B cell (primary cell): ENCODE results near the gene MAST2. TPM values are rescaled to one million over a fixed set of nuclear protein-coding genes. Genes with fewer than 3 reads are reported as not detected.

Experiments
- ATAC-seq: fragments of 200-7000 bp; cut with Tn5 transposase; one replicate; pipeline ENCODE4 v1.10.0; 2021; ENCODE audit warnings: low read depth, mild to moderate bottlenecking, moderate number of reproducible peaks, moderate library complexity
- CTCF ChIA-PET: fragments of 350-600 bp; sonication (Branson Sonifier 250); formaldehyde crosslinking; loops from one replicate; lab custom pipeline; 2021; ENCODE audit warnings: antibody characterized with exemption, inconsistent platforms; lab: Charles Lee
- POLR2A ChIA-PET: fragments of 350-600 bp; sonication (Branson Sonifier 250); formaldehyde crosslinking; loops from one replicate; lab custom pipeline; 2021; ENCODE audit warnings: antibody characterized with exemption; lab: Charles Lee
- DNase-seq: peaks from one replicate; pipeline ENCODE4 v3.0.0; 2013
- H2AFZ ChIP-seq: 2 replicates; pipeline ENCODE4 v1.6.1; 2012; ENCODE audit warnings: mild to moderate bottlenecking, low read depth, low read length; ENCODE audit not compliant: insufficient read depth, poor library complexity, severe bottlenecking
- H3K27ac ChIP-seq, 2 donors: 1 replicate in 1 of 2; 2 replicates in 1 of 2; pipeline ENCODE4 v1.5.1; 2012 to 2013; ENCODE audit warnings: low read length in 2 of 2, mild to moderate bottlenecking in 2 of 2, moderate library complexity in 1 of 2
- H3K27me3 ChIP-seq, 4 experiments: fragments of 200-600 bp in 1 of 4; sonication (generic) in 1 of 4; replicated peaks in 1 of 4; 1 replicate in 2 of 4; 2 replicates in 2 of 4; pipeline versions ENCODE4 v1.6.1 to v1.7.0; 2013 to 2016; ENCODE audit warnings: low read length in 3 of 4, mild to moderate bottlenecking in 2 of 4, mixed read lengths in 1 of 4, moderate library complexity in 1 of 4; ENCODE audit not compliant: insufficient read depth in 4 of 4, control insufficient read depth in 3 of 4; ENCODE audit errors: control extremely low read depth in 1 of 4
- H3K36me3 ChIP-seq, 2 experiments: replicated peaks in 1 of 2; 1 replicate in 1 of 2; 2 replicates in 1 of 2; pipeline versions ENCODE4 v1.6.1 to v1.7.1; 2013; ENCODE audit warnings: low read length in 1 of 2; ENCODE audit not compliant: insufficient read depth in 2 of 2, control insufficient read depth in 1 of 2; ENCODE audit errors: control extremely low read depth in 1 of 2, extremely low read depth in 1 of 2
- H3K4me1 ChIP-seq, 2 donors: fragments of 200-600 bp in 1 of 2; sonication (generic) in 1 of 2; 1 replicate in 1 of 2; 2 replicates in 1 of 2; pipeline versions ENCODE4 v1.5.1 to v1.6.1; 2013 to 2017; ENCODE audit warnings: low read length in 2 of 2; ENCODE audit not compliant: control insufficient read depth in 2 of 2, insufficient read depth in 2 of 2
- H3K4me2 ChIP-seq: replicated peaks from 2 replicates; pipeline ENCODE3; 2012; ENCODE audit warnings: mild to moderate bottlenecking, low read depth, low read length; ENCODE audit not compliant: poor library complexity, severe bottlenecking
- H3K4me3 ChIP-seq, 5 experiments: fragments of 200-600 bp in 1 of 5; sonication (generic) in 1 of 5; 1 replicate in 3 of 5; 2 replicates in 2 of 5; pipeline versions ENCODE4 v1.5.1 to v1.7.0; 2011 to 2016; ENCODE audit warnings: low read length in 4 of 5, mild to moderate bottlenecking in 4 of 5, low read depth in 2 of 5, control low read depth in 1 of 5, moderate library complexity in 1 of 5; ENCODE audit not compliant: insufficient read depth in 1 of 5; ENCODE audit errors: control extremely low read depth in 1 of 5, extremely low read depth in 1 of 5
- H3K79me2 ChIP-seq: fragments of 200-600 bp; sonication (generic); one replicate; pipeline ENCODE4 v1.6.0; 2016; ENCODE audit warnings: low read length; ENCODE audit not compliant: control insufficient read depth, insufficient read depth
- H3K9ac ChIP-seq: fragments of 200-600 bp; sonication (generic); 2 replicates; pipeline ENCODE4 v1.6.1; 2017; ENCODE audit warnings: mild to moderate bottlenecking, low read length, moderate library complexity
- H3K9me3 ChIP-seq, 3 donors: one replicate each; pipeline versions ENCODE4 v1.6.1 to v1.7.1; 2013; ENCODE audit warnings: low read length in 2 of 3; ENCODE audit not compliant: control insufficient read depth in 2 of 3, insufficient read depth in 1 of 3; ENCODE audit errors: control extremely low read depth in 1 of 3
- H4K20me1 ChIP-seq: 2 replicates; pipeline ENCODE4 v1.6.0; 2012; ENCODE audit warnings: mild to moderate bottlenecking, low read length; ENCODE audit not compliant: insufficient read depth, control insufficient read depth, poor library complexity, severe bottlenecking
- H3K27ac Mint-ChIP-seq: one replicate; pipeline ENCODE4 v1.8.0; 2021; ENCODE audit warnings: mixed read lengths
- H3K27me3 Mint-ChIP-seq: one replicate; pipeline ENCODE4 v1.8.0; 2021; ENCODE audit warnings: mixed read lengths
- H3K4me1 Mint-ChIP-seq: one replicate; pipeline ENCODE4 v1.8.0; 2021; ENCODE audit warnings: mixed read lengths
- H3K4me3 Mint-ChIP-seq: one replicate; pipeline ENCODE4 v1.8.0; 2021; ENCODE audit warnings: mixed read lengths
- H3K9me3 Mint-ChIP-seq: one replicate; pipeline ENCODE4 v1.8.0; 2022; ENCODE audit warnings: mixed read lengths; ENCODE audit not compliant: insufficient read depth
- CTCF ChIP-seq: fragments of 200-600 bp; IDR thresholded peaks from one replicate; pipeline ENCODE4 v1.8.0; 2022; ENCODE audit warnings: antibody characterized with exemption, mild to moderate bottlenecking
- EZH2 ChIP-seq: IDR thresholded peaks from 2 replicates; pipeline ENCODE4 v1.6.1; 2012; ENCODE audit warnings: borderline replicate concordance, low read depth, mild to moderate bottlenecking, moderate library complexity, low read length; ENCODE audit not compliant: insufficient read depth, poor library complexity, severe bottlenecking
- WGBS: methylation state at CpG from one replicate; pipeline ENCODE4 v1.1.5; 2013; ENCODE audit warnings: missing lambda C conversion rate; ENCODE audit not compliant: insufficient coverage; 5-methylcytosine and 5-hydroxymethylcytosine counted together
- intact Hi-C: fragments of 100-400 bp; cut with micrococcal nuclease; formaldehyde crosslinking; loops from one replicate; pipeline ENCODE4 v1.10.0; 2022
- polyA plus RNA-seq: library from polyadenylated mRNA; depleted of rRNA; stranded (reverse); fragments of >200 nt; gene quantifications from 2 replicates; pipeline ENCODE4 v1.2.3, GENCODE V29; 2012
- total RNA-seq, 2 donors: library from RNA; stranded (reverse); fragments of 120-200 nt in 1 of 2; gene quantifications; 1 replicate in 1 of 2; 2 replicates in 1 of 2; pipeline versions ENCODE4 v1.2.3 to v1.2.4, GENCODE V29; 2013 to 2022

Gene MAST2
- total and polyA plus RNA-seq, 2 donors (not counting 1 experiment from before 2014, with no cell fraction given): 12.5 to 23.3 TPM

GRCh38 chr1:45867697-45868348 lies 64.4 kb downstream of the MAST2 start:
- no peaks in the 10 kb centered on the region for H3K27me3 ChIP-seq
- H3K79me2 ChIP-seq: no peaks in the 10 kb centered on the region
- ChIA-PET POLR2A (no interaction called here), CTCF (no interaction called here)
- no peak overlapping the region for H2AFZ ChIP-seq
- Mint-ChIP-seq H3K9me3 (no peaks in the 10 kb centered on the region), H3K4me3 (no peak overlapping the region), H3K27ac (no peak overlapping the region), H3K4me1 (peaks cover 4% of the 10 kb centered on the region), H3K27me3 (no peaks in the 10 kb centered on the region)
- no peaks in the 10 kb centered on the region for H4K20me1 ChIP-seq
- no peaks in the 10 kb centered on the region for H3K9me3 ChIP-seq
- ATAC-seq: no peak
- no peaks in the 10 kb centered on the region for H3K4me1 ChIP-seq
- WGBS: 100% methylated on average over 1 of the region's 2 CpGs
- intact Hi-C loops: no loop called here
- no peak overlapping the region for H3K27ac ChIP-seq
- no peak overlapping the region for H3K4me3 ChIP-seq
- no peak for TF ChIP-seq CTCF
- TF ChIP-seq EZH2: no peak
- no peak overlapping the region for H3K9ac ChIP-seq
- no peak overlapping the region for H3K4me2 ChIP-seq
- no peak for DNase-seq
- no peaks in the 10 kb centered on the region for H3K36me3 ChIP-seq

GRCh38 chr1:45868861-45869260 lies 65.4 kb downstream of the MAST2 start:
- H3K9ac ChIP-seq: no peak overlapping the region
- POLR2A ChIA-PET: no interaction called here
- H3K4me2 ChIP-seq: no peak overlapping the region
- no peaks in the 10 kb centered on the region for H3K79me2 ChIP-seq
- H3K4me1 Mint-ChIP-seq: no peaks in the 10 kb centered on the region
- ATAC-seq: no peak
- H2AFZ ChIP-seq: no peak overlapping the region
- H3K27me3 Mint-ChIP-seq: no peaks in the 10 kb centered on the region
- intact Hi-C loops: no loop called here
- TF ChIP-seq EZH2 (no peak), CTCF (no peak)
- H3K9me3 Mint-ChIP-seq: no peaks in the 10 kb centered on the region
- CTCF ChIA-PET: no interaction called here
- DNase-seq: no peak
- H3K27ac ChIP-seq: no peak overlapping the region
- no peak overlapping the region for H3K4me3 ChIP-seq
- H3K4me3 Mint-ChIP-seq: no peak overlapping the region
- no peaks in the 10 kb centered on the region for H3K9me3 ChIP-seq
- H3K27me3 ChIP-seq: no peaks in the 10 kb centered on the region
- H3K4me1 ChIP-seq: no peaks in the 10 kb centered on the region
- H3K36me3 ChIP-seq: no peaks in the 10 kb centered on the region
- H4K20me1 ChIP-seq: no peaks in the 10 kb centered on the region
- H3K27ac Mint-ChIP-seq: no peak overlapping the region
